IPS-18c (cell line): ENCODE data around the gene RAP1A.
A peak's percentile ranks its signal among the peaks of the same experiment; 100 is the strongest.

Experiments
- H3K4me3 ChIP-seq: 2 replicates; pipeline ENCODE4 v1.7.0; 2013; ENCODE audit warnings: low read depth, mild to moderate bottlenecking, low read length, moderate library complexity; ENCODE audit not compliant: insufficient read depth
- H3K9me3 ChIP-seq: one replicate; pipeline ENCODE4 v1.6.1; 2013; ENCODE audit warnings: mild to moderate bottlenecking, low read length, moderate library complexity; ENCODE audit not compliant: control insufficient read depth, insufficient read depth

RAP1A gene

DNA sequence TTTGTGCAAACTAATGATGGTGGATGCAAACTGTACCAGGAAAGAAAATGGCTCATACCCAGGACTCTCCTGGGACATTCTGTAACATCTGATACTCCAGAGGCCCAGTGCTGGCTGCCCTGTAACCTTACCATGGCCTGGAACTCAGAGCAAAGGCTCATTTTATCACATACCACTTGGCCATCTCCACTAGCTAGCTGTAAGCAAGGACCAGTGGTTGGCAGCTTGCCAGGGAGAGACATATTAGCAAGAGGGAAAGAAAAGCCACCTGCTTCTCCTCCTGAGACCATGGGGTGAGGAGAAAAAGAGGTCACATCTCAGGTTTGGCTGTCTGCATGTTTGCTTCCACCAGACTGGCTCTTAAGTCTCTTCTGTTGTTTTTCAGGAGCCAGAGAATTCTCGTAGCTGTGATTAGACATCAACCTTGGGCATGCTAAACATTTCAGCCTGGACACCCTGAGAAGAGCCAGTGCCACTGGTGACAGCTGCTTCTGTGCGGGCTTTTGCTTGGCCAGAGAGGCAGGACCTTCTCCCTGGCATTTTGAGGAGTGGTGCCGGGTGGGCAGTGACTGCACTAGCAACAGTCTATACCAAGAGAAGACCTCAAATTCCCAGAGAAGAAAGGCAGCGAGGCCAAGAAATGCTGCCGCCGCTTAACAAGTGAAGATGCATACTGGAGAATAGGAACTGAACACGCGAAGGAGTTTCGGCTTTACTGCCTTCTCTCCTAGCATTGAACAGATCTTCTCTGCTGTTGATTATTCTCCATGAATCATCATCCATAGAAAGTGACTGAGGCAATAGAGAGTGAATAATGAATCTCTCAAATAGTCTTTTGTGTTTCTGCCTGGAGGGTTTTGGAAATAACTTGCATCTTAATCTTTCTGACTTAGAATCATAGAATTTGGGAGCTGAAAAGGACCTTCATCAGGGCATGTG is 126.4 kb downstream of the RAP1A start:
- H3K4me3 ChIP-seq = no peak overlapping the region

DNA sequence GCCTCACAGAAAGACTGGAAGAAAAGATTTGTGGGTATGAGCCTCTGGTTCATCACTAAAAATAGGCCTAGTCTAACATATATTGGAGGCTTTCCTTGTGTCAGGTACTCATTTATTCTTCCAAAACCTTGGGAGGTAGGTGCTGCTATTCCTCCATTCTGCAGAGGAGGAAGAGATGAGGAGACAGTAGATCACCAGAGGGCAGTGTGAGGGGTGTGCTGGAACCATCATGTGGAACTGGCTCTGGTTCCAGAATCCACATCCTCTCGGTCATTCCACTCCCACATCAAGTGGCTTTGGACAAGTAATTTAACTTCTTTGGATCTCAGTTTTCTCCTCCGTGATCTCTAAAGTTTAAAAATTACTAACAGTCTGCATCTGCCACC is 127.0 kb downstream of the RAP1A start:
- no peak overlapping the region for H3K4me3 ChIP-seq
- H3K9me3 ChIP-seq = peaks cover 2% of the 10 kb centered on the region

More for the DNA sequence above, 126.4 kb downstream of the RAP1A start:
- peaks cover 2% of the 10 kb centered on the region for H3K9me3 ChIP-seq

DNA sequence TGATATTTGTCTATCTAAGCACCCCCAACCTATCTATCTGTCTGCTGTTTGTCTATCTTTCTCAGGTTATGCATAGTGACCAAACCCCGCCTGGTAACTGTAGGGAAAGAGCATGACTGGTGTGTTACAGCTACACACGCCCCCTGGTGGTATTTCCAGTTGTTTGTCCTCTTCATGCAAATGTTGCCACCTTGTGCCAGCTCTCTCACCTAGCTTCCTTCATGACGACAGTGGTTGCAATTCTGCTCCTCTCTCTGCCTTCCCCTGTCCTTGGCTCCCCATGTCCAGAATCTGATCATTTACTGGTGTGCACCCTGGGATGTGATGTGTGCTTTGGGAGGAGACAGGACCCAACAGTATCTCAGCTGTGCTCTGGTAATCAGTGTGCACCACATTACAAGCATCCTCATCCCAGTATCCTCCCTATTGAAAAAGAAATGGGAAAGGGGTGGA is 127.7 kb downstream of the RAP1A start:
- no peak overlapping the region for H3K4me3 ChIP-seq
- peaks cover 2% of the 10 kb centered on the region for H3K9me3 ChIP-seq

DNA sequence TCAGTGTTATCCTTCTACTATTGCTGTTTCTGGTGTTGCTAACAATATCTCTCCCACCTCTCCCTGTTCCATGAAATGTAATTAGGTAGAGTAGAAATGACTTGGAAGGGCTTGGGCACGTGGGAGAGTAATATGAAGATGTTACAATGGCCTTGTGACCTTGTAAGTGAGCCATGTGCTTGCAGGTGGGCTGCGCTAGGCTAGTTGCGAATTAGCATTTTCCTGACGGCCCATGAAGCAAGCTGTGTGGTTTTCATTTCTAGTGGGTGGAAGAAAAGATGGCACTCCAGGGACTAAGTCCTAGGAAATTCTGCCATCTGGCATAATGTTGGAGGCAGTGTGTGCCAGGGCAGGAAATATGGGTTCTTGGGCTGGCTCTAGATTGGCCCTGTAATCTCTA is 128.4 kb downstream of the RAP1A start:
- no peak overlapping the region for H3K4me3 ChIP-seq
- H3K9me3 ChIP-seq = peaks cover 2% of the 10 kb centered on the region

DNA sequence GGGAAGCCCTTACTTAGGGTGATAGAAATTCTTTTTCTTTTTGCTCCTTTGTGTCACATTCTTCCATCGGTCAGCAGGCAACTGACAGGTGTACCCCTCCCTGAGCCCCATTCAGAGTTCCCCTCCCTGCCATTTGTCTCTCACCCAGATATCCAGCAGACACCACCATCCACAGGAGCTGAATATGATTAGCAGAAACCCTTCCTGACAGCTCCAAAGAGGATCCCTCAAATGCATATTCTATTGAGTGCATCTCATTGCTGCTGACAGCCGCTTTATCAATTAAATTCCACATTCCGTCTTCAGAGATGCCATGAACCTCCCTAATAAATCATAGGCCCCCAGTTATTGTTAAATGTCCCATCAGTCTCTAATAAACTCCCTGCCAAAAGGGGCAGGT is 130.0 kb downstream of the RAP1A start:
- Histone ChIP-seq H3K9me3 (peaks cover 2% of the 10 kb centered on the region), H3K4me3 (peak overlapping the region; percentile 5; the same call in 1 of the 2 replicates)

DNA sequence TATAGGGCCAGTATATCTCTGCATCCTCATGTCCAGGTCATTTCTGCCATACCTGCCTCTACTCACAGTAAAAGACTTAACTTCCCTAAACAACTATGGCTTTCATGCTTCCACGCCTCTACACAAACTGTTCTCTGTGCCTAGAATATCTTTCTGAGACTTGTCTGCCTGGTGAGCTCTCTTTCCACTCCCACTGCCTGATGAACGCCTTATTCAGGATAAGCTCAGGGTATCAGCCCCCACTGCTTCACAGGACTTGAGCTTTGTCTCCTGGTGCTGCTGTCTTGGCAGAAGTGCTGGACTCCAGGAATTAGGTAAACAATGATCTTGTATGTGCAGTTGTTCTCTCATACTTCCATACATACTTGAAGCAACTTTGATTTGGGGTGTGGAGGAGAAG is 131.3 kb downstream of the RAP1A start:
- Histone ChIP-seq H3K4me3 (no peak overlapping the region), H3K9me3 (peaks cover 2% of the 10 kb centered on the region)

DNA sequence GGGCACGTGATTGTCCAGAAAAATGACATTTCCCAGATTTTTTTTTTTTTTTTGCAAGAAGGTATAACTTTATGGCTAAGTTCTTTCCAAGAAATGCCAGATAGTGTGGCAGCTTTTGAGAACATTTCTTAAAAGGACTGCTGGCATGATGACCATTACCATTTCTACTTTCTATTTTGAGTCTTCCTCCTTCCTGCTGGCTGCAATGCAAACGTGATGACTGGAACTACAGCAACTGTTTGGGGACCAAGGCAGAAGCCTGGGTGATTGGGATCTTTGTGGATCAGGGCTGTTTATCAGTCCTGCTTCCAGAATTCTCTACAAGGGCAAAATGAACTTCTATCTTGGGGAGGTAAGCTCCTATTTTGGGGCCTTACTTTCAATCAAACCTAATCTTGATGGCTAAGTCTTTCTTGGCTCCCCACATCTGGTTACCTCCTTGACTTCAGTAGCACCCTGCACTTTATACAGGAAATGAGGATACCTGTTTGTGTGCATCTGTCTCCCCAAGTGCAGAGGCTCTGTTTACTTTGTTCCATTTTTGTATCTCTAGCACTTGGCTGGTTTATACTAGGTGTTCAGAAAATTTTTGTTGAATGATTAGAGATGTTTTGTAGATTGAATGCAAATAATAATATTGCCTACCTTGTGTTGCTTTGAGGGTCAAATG is 132.5 kb downstream of the RAP1A start:
- H3K9me3 ChIP-seq = peaks cover 2% of the 10 kb centered on the region
- H3K4me3 ChIP-seq = no peak overlapping the region

DNA sequence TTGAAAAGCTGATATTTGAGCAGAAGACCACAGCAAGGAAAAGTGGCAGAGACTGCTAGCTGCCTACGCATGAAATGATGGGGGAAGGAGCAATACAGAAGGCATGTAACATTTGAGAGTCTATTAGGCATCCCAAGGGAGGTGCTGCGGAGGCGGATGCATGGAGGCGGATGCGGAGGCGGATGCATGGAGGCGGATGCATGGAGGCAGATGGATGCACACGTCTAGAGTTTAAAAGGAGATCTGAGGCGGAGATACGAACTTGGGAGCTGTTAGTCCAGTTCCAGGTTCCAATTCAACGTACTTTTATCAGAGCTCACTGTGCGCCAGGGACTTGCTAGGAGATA is 135.4 kb downstream of the RAP1A start:
- peak overlapping the region; percentile 97 for H3K4me3 ChIP-seq
- no peaks in the 10 kb centered on the region for H3K9me3 ChIP-seq

DNA sequence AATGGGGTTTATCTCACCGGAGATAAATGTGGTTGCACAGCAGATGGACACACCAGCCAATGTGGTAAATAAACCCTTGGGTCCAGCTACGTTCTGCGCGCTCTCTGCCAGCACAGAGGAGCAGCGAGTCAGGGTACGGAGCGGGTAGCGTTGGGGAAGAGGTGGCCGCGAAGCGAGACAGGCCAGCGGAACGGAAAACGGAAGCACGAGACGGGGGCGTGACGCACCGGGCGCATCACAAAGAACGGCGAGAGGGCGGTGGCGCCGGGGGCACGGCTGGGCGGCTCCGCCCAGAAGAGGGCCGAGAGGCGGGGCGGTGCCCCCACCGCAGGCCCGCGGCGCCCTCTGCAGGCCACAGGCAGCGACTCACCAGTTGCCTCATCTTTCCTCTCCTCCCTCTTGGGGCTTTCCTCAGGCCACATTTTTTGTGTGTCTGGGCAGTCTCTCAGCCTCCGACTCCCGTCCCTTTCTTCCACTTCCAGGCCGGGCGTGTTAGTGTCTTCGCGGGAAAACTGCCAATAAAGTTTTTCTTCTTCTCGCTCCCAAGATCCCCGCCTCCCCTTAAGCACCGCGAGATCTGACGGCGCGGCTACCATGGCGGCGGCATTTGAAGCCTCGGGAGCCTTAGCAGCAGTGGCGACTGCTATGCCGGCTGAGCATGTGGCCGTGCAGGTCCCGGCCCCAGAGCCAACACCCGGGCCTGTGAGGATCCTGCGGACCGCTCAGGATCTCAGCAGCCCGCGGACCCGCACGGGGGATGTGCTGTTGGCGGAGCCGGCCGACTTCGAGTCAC is 135.9 kb downstream of the RAP1A start, which contains the start of gene DDX20:
TSS of gene DDX20 (plus strand) at position 571 of the 793 bp plus-strand sequence. CDS start at position 595, 24 bp downstream.
- Histone ChIP-seq H3K4me3 (peak within 1 kb of the TSS; percentile 97), H3K9me3 (no peaks in the 10 kb centered on the region)

DNA sequence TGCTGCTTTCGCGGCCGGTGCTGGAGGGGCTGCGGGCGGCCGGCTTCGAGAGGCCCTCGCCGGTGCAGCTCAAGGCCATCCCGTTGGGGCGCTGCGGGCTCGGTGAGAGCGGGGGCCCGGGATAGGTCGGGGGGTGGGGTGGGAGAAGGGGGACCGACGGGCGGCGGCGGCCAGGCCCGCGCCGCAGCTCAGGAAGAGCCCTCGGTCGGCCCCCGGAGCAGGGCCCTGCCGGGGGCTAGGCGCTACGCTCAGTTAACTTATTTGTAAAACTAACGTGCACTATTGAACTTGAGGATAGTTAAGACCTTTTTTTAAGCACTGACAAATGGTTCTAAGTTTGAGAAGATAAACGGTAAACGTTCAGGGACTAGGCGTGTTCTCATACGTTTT is 136.5 kb downstream of the RAP1A start:
- Histone ChIP-seq H3K9me3 (no peaks in the 10 kb centered on the region), H3K4me3 (peak overlapping the region; percentile 97)

DNA sequence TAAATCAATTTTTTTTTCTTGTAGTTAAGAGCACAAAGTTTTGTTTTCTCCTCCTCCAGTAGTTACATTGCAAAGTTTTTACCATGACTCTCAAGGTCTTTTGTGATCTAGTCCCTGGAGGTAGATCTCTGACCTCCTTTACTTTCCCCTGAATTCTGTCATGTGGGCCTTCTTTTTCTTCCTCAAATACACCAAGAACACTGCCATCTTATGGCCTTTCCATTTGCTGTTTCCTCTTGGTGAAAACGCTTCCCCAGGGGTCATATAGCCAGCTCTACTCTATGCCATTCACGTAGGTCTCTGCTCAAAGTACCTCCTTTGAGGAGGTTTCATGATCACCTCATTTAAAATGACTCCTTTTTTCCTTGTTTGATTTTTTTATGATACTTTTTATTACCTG is 138.8 kb downstream of the RAP1A start:
- H3K4me3 ChIP-seq = no peak overlapping the region
- H3K9me3 ChIP-seq = no peaks in the 10 kb centered on the region

DNA sequence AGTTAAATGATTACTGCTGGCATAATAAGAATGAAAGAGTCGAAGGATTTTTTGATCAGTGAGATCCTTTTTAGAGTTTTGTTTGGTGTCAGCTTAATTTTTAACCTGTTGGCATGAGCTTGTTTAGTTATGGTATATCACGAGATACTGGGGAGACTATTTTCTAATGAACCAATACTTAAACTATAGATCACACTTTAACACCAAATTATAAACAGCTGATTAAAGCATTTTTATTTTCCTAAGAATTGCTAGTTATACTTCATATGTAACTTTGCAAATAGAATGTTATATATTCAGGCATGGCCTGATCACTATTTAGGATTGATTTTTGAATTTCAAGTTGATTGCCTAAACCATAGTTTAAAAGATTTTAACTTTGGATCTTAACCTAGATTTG is 142.1 kb downstream of the RAP1A start:
- no peaks in the 10 kb centered on the region for H3K9me3 ChIP-seq
- no peak overlapping the region for H3K4me3 ChIP-seq

DNA sequence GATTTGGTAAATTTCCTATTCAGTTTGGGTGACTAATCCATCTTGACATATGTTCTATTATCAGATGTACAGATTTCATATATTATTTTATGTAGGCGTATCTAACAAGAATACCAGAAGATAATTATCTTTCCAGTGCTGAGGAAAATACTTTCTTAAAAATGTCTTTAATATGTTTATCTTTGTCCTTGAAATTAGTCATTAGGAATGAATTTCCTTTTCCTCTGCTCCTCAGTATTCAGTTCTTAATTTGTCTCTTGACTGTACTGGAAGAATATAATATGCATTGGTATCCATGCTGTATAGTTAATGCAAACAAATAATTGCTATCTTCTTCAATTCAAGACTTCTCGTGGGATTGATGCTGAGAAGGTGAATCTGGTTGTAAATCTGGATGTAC is 142.7 kb downstream of the RAP1A start:
- no peaks in the 10 kb centered on the region for H3K9me3 ChIP-seq

More for the DNA sequence above, 142.7 kb downstream of the RAP1A start:
- no peak overlapping the region for H3K4me3 ChIP-seq
